Measurements from ENCODE around the gene LRP1. TPM values are rescaled to one million over a fixed set of nuclear protein-coding genes. Genes with fewer than 3 reads are reported as not detected.

The LRP1 gene
- total and polyA plus RNA-seq, 2 of the 4 experiments (the other 2 are of a cell fraction) = 73.1 to 142 TPM

DNA sequence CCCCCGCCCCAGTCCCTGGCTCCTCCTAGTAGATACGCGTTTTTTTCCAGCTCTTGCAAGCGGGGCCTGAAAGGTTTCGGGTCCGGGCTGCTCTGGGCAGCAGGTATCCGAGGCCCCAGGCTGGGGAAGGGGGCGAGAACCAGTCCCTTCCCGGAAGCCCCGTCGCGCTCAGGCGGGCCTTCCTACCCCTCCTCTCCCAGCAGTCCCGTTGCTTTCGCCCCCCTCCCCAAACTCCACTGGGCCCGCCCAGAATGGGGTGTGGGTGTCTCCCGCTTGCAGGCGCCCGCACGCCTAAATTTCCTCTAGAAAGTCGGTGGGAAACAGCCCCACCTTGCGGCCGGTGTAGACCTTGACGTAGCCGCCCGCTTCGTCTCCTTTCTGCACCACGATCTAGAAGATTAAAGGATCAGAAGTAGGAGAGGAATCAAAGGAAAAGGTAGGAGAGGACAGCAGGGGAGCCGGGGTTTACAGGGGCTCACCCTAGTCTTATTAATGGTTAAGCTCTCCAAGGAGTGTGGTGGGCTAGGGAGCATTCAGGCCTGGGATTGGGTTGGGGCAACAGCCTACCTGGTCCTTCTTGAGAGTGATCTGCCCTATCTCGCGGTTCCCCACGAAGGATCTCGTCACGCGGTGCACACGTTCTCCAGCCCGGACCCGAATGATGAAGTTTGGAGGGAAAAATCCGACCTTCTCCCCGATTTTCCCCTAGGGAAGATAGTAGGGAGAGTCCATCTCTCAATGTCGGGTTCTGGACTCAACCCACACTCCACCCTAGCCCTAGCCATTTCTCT is 115.4 kb downstream of the LRP1 start (continued):
- TF ChIP-seq, protein P1, sequence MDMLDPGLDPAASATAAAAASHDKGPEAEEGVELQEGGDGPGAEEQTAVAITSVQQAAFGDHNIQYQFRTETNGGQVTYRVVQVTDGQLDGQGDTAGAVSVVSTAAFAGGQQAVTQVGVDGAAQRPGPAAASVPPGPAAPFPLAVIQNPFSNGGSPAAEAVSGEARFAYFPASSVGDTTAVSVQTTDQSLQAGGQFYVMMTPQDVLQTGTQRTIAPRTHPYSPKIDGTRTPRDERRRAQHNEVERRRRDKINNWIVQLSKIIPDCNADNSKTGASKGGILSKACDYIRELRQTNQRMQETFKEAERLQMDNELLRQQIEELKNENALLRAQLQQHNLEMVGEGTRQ (IDR thresholded peaks at IDR 0.05; ENCODE audit: low read depth, low read length) = no peak

DNA sequence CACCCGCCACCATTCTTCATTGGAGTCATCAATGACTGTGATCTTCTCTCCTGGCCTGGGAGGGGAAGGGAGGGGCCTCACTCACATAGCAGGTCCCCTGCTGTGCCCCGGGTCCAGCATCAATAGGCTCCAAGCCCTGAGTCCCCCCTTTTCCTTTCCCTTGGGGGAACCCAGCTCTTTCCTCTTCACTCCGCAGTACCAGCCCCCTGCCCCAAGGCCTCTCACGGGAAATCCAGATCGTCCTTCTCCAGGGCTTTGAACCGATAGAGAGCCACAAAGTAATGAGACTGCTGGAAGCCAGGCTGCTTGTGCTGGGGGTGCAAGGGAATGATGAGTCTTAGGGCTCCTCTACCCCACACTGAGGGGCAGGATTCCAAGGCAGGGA is 116.0 kb downstream of the LRP1 start:
- Histone ChIP-seq H3K9ac (ENCODE audit: low read depth, low read length) (no peak overlapping the region), H2BK15ac (ENCODE audit: low read depth, low read length) (no peak overlapping the region), H3K27me3 (ENCODE audit: control insufficient read depth, insufficient read depth, low read length) (peaks cover 6% of the 10 kb centered on the region; the same call in 1 of the 2 replicates), H3K4ac (ENCODE audit: low read depth, low read length) (no peak overlapping the region), H4K20me1 (ENCODE audit: insufficient read depth, low read length) (peaks cover 36% of the 10 kb centered on the region; the same call in 1 of the 2 replicates), H2BK20ac (ENCODE audit: low read depth, low read length) (no peak overlapping the region), H2BK120ac (ENCODE audit: low read depth, low read length) (no peak overlapping the region), H3K79me1 (ENCODE audit: low read depth in 1 of 2, low read length in 2 of 2) (peaks cover 0 to 10% of the 10 kb centered on the region in 2 experiments; a peak in 1 of 4 replicates), H2AK9ac (replicated peaks; ENCODE audit: low read depth, low read length, poor library complexity) (no peak overlapping the region), H3K18ac (ENCODE audit: low read depth, low read length) (no peak overlapping the region), H3K23ac (ENCODE audit: low read depth, low read length) (no peak overlapping the region), H3K14ac (replicated peaks; ENCODE audit: low read depth, low read length) (no peak overlapping the region), H2AFZ (replicated peaks; ENCODE audit: low read length, poor library complexity) (no peak overlapping the region), H3K4me3 (ENCODE audit: insufficient read depth, low read depth, low read length) (no peak overlapping the region), H4K8ac (ENCODE audit: low read depth in 2 of 2, low read length in 2 of 2) (no peak overlapping the region), H3K4me2 (ENCODE audit: low read depth, low read length) (no peak overlapping the region), H2AK5ac (ENCODE audit: low read depth, low read length) (0 out of 2 replicates have a peak overlapping the region, but pooled peaks have one; percentile 36), H3K9me1 (ENCODE audit: insufficient read depth, low read length) (0 out of 2 replicates have a peak, but pooled peaks cover 7% of the 10 kb centered on the region), H3K36me3 (ENCODE audit: control insufficient read depth, insufficient read depth, low read length) (no peaks in the 10 kb centered on the region), H3K9me3 (ENCODE audit: control insufficient read depth, insufficient read depth, low read length) (no peaks in the 10 kb centered on the region), H4K5ac (ENCODE audit: low read depth, low read length) (no peak overlapping the region), H2BK5ac (ENCODE audit: low read depth, low read length, poor library complexity, severe bottlenecking) (no peak overlapping the region), H3K27ac (ENCODE audit: insufficient read depth, low read length) (no peak overlapping the region), H4K91ac (ENCODE audit: insufficient read depth, low read depth, low read length) (no peak overlapping the region), H3K4me1 (ENCODE audit: control insufficient read depth, insufficient read depth, low read length) (peaks cover 16% of the 10 kb centered on the region), H3K56ac (ENCODE audit: extremely low read depth, insufficient read depth, low read length) (no peak overlapping the region)
- in situ Hi-C loops (cut with MboI; ENCODE audit: low sequenced_read_pairs) = no loop called here
- dilution Hi-C loops (cut with HindIII; ENCODE audit: low sequenced_read_pairs, unreplicated experiment) = no loop called here
- BruUV-seq (replicated peaks) = no TSS peak
- ChIA-PET CTCF (interaction anchor here (0.6 to 5.8 kb wide), 2 partner anchors 15 to 63 kb away, joined by 5 to 47 read pairs; partner anchors contain the start of gene SHMT2), POLR2A (ENCODE audit: unreplicated experiment) (no interaction called here)
- ATAC-seq (ENCODE audit: low read depth) (no peak), DNase-seq (no peak)
- intact Hi-C loops (cut with micrococcal nuclease) = loop anchor here (5.0 kb wide), 1 partner anchor 132 kb away; the partner anchor contains the start of gene STAT6
- no CpG with 5 or more reads among the region's 6 CpGs for WGBS, 2 experiments (ENCODE audit: extremely low coverage in 2 of 2, insufficient read length in 1 of 2)
- TF ChIP-seq, protein P2, sequence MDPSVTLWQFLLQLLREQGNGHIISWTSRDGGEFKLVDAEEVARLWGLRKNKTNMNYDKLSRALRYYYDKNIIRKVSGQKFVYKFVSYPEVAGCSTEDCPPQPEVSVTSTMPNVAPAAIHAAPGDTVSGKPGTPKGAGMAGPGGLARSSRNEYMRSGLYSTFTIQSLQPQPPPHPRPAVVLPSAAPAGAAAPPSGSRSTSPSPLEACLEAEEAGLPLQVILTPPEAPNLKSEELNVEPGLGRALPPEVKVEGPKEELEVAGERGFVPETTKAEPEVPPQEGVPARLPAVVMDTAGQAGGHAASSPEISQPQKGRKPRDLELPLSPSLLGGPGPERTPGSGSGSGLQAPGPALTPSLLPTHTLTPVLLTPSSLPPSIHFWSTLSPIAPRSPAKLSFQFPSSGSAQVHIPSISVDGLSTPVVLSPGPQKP (IDR thresholded peaks at IDR 0.05; ENCODE audit: borderline replicate concordance, low read depth, low read length) = no peak
- no peak for TF ChIP-seq MXI1 (IDR thresholded peaks at IDR 0.05; ENCODE audit: borderline replicate concordance, low read depth, low read length)
- no peak for TF ChIP-seq FOS (IDR thresholded peaks at IDR 0.05; ENCODE audit: low read depth, low read length)
- no peak for TF ChIP-seq CHD1 (IDR thresholded peaks at IDR 0.05; ENCODE audit: low read depth, low read length)
- no peak for TF ChIP-seq CEBPB (IDR thresholded peaks at IDR 0.05; ENCODE audit: low read depth, low read length)
- TF ChIP-seq BHLHE40 (IDR thresholded peaks at IDR 0.05; ENCODE audit: low read depth, low read length) = no peak
- TF ChIP-seq, protein P1 (IDR thresholded peaks at IDR 0.05; ENCODE audit: low read depth, low read length) = no peak
- TF ChIP-seq, protein P3, sequence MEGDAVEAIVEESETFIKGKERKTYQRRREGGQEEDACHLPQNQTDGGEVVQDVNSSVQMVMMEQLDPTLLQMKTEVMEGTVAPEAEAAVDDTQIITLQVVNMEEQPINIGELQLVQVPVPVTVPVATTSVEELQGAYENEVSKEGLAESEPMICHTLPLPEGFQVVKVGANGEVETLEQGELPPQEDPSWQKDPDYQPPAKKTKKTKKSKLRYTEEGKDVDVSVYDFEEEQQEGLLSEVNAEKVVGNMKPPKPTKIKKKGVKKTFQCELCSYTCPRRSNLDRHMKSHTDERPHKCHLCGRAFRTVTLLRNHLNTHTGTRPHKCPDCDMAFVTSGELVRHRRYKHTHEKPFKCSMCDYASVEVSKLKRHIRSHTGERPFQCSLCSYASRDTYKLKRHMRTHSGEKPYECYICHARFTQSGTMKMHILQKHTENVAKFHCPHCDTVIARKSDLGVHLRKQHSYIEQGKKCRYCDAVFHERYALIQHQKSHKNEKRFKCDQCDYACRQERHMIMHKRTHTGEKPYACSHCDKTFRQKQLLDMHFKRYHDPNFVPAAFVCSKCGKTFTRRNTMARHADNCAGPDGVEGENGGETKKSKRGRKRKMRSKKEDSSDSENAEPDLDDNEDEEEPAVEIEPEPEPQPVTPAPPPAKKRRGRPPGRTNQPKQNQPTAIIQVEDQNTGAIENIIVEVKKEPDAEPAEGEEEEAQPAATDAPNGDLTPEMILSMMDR (conservative IDR thresholded peaks at IDR 0.05; ENCODE audit: low read depth, low read length) = no peak
- TF ChIP-seq RCOR1 (IDR thresholded peaks at IDR 0.05; ENCODE audit: insufficient replicate concordance, low read length) = no peak

Data from IMR-90 (cell line).